Mesothelial cell of epicardium (in vitro differentiated cells): ENCODE measurements around the gene CLASP1. TPM values are rescaled to one million over a fixed set of nuclear protein-coding genes. Genes with fewer than 3 reads are reported as not detected.

Experiments used
- DNase-seq, 2 experiments: peaks; one replicate each; pipeline ENCODE4 v3.0.0; 2021; ENCODE audit warnings: low spot score in 2 of 2; ENCODE audit not compliant: unreplicated experiment in 2 of 2
- H3K27ac Mint-ChIP-seq: 2 replicates; pipeline ENCODE4 v1.8.0; 2021; ENCODE audit warnings: mixed read lengths
- H3K27me3 Mint-ChIP-seq: 2 replicates; pipeline ENCODE4 v1.8.0; 2021; ENCODE audit warnings: low read depth, mixed read lengths
- H3K36me3 Mint-ChIP-seq: 2 replicates; pipeline ENCODE4 v1.8.0; 2021; ENCODE audit warnings: mixed read lengths
- H3K4me1 Mint-ChIP-seq: 2 replicates; pipeline ENCODE4 v1.8.0; 2021; ENCODE audit warnings: mixed read lengths
- H3K4me3 Mint-ChIP-seq: 2 replicates; pipeline ENCODE4 v1.8.0; 2021; ENCODE audit warnings: mild to moderate bottlenecking, moderate library complexity, mixed read lengths
- H3K9me3 Mint-ChIP-seq: 2 replicates; pipeline ENCODE4 v1.8.0; 2021; ENCODE audit warnings: mixed read lengths
- total RNA-seq: library from RNA; stranded (reverse); gene quantifications from 3 replicates; pipeline ENCODE4 v1.2.1, GENCODE V29; 2021
- TF ChIP-seq, protein P1 (sequence below): fragments of 200-600 bp; sonication (generic); IDR thresholded peaks from one replicate; pipeline ENCODE4 v1.5.0; 2021; ENCODE audit warnings: antibody characterized with exemption; ENCODE audit not compliant: unreplicated experiment

The CLASP1 gene
- 94.0 to 99.8 TPM (median 98.6 TPM) in 3 replicates for total RNA-seq

DNA sequence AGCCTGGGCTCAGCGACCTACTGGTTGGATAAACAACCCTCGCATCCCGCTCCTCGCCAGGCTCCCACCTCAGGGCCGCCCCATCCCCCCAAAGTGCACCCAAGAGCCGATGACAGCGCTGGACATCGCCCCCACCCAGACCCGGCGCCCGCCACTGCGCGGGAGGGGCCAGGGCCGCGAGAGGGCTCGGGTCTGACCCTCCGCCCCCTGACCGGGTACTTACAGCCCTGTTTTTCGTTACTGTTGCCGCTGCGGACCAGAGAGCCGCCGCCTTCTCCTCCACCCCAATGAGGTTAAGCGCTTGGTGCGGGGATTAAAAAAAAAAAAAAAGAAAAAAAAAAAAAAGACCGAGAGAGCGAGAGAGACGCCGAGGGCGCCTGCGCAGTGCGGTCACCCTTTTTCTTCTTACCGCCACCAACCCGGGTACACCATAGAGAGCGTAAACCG is at the start of gene CLASP1:
Gene CLASP1 (minus strand): TSS at position 314 of the 447 bp plus-strand sequence. CDS start 43,567 bp downstream, outside the sequence.
- TF ChIP-seq, protein P1, sequence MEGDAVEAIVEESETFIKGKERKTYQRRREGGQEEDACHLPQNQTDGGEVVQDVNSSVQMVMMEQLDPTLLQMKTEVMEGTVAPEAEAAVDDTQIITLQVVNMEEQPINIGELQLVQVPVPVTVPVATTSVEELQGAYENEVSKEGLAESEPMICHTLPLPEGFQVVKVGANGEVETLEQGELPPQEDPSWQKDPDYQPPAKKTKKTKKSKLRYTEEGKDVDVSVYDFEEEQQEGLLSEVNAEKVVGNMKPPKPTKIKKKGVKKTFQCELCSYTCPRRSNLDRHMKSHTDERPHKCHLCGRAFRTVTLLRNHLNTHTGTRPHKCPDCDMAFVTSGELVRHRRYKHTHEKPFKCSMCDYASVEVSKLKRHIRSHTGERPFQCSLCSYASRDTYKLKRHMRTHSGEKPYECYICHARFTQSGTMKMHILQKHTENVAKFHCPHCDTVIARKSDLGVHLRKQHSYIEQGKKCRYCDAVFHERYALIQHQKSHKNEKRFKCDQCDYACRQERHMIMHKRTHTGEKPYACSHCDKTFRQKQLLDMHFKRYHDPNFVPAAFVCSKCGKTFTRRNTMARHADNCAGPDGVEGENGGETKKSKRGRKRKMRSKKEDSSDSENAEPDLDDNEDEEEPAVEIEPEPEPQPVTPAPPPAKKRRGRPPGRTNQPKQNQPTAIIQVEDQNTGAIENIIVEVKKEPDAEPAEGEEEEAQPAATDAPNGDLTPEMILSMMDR, result no peak
- peak in 1 of 2 experiments; percentile 24 for DNase-seq
- Mint-ChIP-seq H3K4me3 (peak within 1 kb of the TSS; percentile 93), H3K9me3 (no peaks in the 10 kb centered on the region), H3K27me3 (no peaks in the 10 kb centered on the region), H3K4me1 (peaks cover 33% of the 10 kb centered on the region), H3K27ac (peak within 1 kb of the TSS; percentile 99), H3K36me3 (no peaks in the 10 kb centered on the region)

DNA sequence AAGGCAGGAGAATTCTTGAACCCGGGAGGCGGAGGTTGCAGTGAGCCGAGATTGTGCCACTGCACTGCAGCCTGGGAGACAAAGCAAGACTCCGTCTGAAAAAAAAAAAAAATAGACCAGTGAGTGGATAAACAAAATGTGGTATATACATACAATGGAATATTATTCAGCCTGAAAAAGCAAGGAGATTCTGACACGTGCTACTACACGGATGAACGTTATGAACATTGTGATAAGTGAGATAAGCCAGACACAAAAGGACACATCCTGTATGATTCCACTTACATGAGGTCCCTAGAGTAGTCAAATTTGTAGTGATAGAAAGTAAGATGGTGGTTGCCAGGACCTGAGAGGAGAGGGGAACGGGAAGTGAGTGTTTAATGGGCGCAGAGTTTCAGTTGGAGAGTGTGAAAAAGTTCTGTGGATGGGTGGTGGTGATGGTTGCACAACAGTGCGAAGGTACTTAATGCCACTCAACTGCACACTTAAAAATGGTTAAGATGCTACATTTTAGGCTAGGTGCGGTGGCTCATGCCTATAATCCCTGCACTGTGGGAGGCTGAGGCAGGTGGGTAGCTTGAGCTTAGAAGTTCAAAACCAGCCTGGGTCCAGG is 49.2 kb upstream of the CLASP1 start:
- Mint-ChIP-seq H3K27me3 (no peaks in the 10 kb centered on the region), H3K27ac (no peak overlapping the region), H3K36me3 (no peaks in the 10 kb centered on the region), H3K4me1 (peaks cover 20% of the 10 kb centered on the region), H3K9me3 (no peaks in the 10 kb centered on the region), H3K4me3 (no peak overlapping the region)
- TF ChIP-seq, protein P1, result no peak
- no peak for DNase-seq

DNA sequence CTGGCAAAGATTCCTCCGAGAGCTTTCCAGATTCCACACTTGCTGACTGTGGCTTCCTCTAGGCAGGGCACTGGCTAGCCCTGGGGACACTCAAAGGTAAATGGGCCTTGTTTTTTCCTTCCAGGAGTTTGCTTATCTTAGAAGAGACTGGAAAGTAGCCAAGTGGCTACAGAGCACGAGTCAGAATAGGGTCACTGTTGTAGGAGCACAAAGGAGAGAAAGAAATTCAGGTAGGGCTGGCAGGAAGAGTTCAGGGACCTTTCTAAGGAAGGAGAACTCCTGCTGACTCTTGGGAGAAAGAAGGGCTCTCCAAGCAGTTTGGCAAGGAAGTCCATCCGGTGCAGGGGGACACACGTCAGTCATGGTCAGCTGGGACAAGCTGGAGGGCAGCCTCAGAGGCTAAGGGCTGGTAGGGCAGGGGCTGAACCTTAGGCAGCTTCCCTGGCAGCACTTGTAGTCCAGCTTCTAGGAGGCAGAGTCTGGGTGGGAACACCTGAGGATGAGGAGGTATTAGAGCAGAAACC is 47.9 kb upstream of the CLASP1 start:
- no peak for DNase-seq
- no peaks in the 10 kb centered on the region for H3K36me3 Mint-ChIP-seq
- H3K4me1 Mint-ChIP-seq, result peaks cover 20% of the 10 kb centered on the region
- no peak overlapping the region for H3K4me3 Mint-ChIP-seq
- TF ChIP-seq, protein P1, result no peak
- H3K27ac Mint-ChIP-seq, result peak overlapping the region; percentile 52
- H3K27me3 Mint-ChIP-seq, result no peaks in the 10 kb centered on the region
- H3K9me3 Mint-ChIP-seq, result no peaks in the 10 kb centered on the region

DNA sequence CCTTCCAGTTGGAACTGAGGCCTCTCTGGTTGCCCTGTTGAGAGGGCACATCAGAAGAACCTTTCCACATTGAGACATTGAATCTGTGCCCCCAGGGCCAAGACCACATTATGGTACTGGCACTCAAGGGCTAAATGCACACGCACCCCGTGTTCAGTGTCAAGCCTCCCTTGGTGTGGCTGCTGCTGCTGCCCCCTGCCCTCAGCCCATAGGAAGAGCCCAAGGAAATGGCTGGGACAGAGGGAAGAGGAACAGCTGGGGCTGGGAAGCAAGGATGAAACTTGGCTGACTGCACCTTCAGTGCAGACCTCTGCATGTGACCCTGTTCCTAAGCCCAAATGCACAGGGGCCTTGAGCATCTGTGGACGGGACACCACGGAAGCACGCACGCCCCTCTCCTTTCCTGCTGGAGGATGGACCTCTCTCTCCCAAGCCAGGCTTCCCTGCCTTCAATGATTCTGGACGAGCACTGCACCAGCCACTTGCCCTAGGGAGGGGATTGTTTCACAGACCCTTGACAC is 47.2 kb upstream of the CLASP1 start:
- no peak overlapping the region for H3K27ac Mint-ChIP-seq
- no peak overlapping the region for H3K4me3 Mint-ChIP-seq
- H3K36me3 Mint-ChIP-seq, result no peaks in the 10 kb centered on the region
- peaks cover 20% of the 10 kb centered on the region for H3K4me1 Mint-ChIP-seq
- TF ChIP-seq, protein P1, result no peak
- no peak for DNase-seq
- no peaks in the 10 kb centered on the region for H3K27me3 Mint-ChIP-seq
- no peaks in the 10 kb centered on the region for H3K9me3 Mint-ChIP-seq

DNA sequence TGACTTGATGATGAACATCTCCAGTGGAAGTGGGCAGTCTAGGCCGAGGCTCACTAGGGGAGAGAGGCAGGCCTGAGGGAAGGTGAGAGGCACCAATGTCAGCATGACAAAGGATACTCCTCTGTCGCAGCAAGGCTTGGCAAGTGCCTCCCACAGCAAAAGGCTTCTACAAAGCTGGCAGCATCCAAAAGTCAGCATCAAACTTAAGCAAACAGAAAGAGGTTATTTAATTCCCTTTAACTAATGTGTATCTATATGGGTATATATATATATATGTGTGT is 45.8 kb upstream of the CLASP1 start:
- no peak for DNase-seq
- no peak overlapping the region for H3K27ac Mint-ChIP-seq
- no peaks in the 10 kb centered on the region for H3K27me3 Mint-ChIP-seq
- H3K9me3 Mint-ChIP-seq, result no peaks in the 10 kb centered on the region
- H3K36me3 Mint-ChIP-seq, result no peaks in the 10 kb centered on the region
- H3K4me3 Mint-ChIP-seq, result no peak overlapping the region
- H3K4me1 Mint-ChIP-seq, result peaks cover 19% of the 10 kb centered on the region
- TF ChIP-seq, protein P1, result no peak
